Measurements from ENCODE around the gene RBFOX1.

GRCh38 chr16:7431723-7432122 lies 99.1 kb downstream of the RBFOX1 start:
- TF ChIP-seq CTCF (IDR thresholded peaks at IDR 0.05) (no peak), POLR2A (IDR thresholded peaks at IDR 0.05) (no peak), POLR2AphosphoS5 (IDR thresholded peaks at IDR 0.05) (no peak)
